ENCODE results near the gene GNB2.

GNB2 gene

DNA sequence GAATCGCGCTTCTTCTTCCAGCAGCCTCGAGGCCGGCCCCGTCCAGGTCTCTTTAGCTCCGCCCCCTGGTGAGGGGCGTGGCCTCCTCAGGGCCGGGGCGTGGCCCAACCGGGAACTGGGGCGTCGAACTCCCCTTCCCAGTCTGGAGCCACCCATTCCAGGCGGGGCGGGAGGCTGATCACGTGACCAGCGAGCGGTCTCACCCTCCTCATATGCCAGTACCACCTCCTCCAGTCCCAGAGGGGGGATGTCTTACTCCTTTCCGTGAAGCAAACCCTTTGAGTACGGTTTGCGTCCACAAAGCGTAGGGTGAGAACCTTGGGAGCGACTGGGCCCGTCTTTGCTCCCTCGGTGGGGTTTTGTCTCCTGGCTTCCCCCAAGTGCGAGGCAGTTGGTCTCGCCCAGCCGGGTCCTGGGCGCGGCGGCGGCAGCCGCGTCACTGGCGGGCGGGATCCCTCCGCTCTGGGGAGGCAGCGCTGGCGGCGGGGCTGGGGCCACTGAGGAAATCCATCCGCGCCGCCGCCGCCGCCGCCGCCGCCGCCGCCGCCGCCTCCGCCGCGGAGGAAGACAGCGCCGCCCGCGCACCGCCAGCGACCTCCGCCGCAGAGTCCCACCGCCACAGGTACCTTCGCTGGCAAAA is at the start of gene GNB2:
GNB2 (plus strand) TSS at position 439 of the 640 bp plus-strand sequence. CDS start 2,526 bp downstream, outside the sequence.
- no peak for TF ChIP-seq GATA2 (IDR thresholded peaks at IDR 0.05; ENCODE audit: low read depth, low read length)
- TF ChIP-seq GATA3 (IDR thresholded peaks at IDR 0.05; ENCODE audit: low read depth, low read length), result no peak

DNA sequence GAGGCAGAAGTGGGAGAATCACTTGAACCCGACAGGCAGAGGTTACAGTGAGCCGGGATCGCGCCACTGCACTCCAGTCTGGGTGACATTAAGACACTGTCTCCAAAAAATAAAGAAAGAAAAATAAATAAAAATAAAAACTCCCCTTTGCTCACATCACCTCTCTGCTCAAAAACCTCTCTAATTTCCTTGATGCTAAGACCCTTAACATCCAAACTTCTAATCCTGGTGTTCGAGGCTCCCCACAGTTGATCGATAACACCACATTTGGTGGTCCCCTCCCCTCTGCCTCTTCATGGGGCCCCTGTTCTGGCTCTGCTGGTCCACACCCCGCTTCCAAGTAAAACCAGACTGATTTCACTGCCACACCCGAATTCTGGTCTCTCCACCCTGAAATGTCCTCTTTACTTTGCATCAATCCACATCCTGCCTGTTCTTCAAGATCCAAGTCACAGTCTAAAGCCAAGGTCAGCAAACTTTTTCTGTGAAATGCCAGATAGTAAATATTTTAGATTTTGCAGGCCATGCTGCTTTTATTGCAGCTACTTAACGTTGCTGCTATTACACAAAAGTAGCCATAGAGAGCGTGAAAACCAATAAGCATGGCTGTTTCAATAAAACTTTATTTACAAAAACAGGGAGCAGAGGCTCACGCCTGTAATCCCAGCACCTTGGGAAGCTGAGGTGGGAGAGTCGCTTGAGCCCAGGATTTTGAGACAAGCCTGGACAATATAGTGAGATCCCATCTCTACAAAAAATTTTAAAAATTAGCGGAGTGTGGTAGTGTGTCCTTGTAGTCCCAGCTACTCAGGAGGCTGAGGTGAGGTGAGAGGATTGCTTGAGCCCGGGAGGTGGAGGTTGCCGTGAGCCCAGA is 49.4 kb upstream of the GNB2 start:
- TF ChIP-seq GATA3 (IDR thresholded peaks at IDR 0.05; ENCODE audit: low read depth, low read length), result no peak
- no peak for TF ChIP-seq GATA2 (IDR thresholded peaks at IDR 0.05; ENCODE audit: low read depth, low read length)

- TF ChIP-seq GATA2 (IDR thresholded peaks at IDR 0.05; ENCODE audit: low read depth, low read length), result no peak
- TF ChIP-seq GATA3 (IDR thresholded peaks at IDR 0.05; ENCODE audit: low read depth, low read length), result no peak
Measured at GRCh38 chr7:100626055-100626454, 47.5 kb upstream of the GNB2 start.

- TF ChIP-seq GATA3 (IDR thresholded peaks at IDR 0.05; ENCODE audit: low read depth, low read length) (no peak), GATA2 (IDR thresholded peaks at IDR 0.05; ENCODE audit: low read depth, low read length) (no peak)
Measured at GRCh38 chr7:100626530-100627237, 46.9 kb upstream of the GNB2 start.

DNA sequence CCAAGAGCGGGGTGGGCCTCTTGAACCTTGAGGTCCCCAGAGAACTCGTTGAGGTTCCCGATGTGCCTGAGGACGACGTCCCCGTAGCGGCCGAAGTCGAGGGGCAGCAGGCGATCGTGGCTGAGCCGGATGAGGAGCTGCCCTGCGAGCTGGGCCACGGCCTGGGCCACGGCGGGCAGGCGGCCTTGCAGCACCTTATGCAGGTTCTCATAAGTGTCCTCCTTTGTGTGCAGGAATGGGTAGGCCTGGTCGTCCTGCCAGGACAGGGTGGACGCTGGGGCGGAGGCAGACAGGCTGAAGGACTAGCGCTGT is 46.3 kb upstream of the GNB2 start:
- TF ChIP-seq GATA3 (IDR thresholded peaks at IDR 0.05; ENCODE audit: low read depth, low read length), result no peak
- no peak for TF ChIP-seq GATA2 (IDR thresholded peaks at IDR 0.05; ENCODE audit: low read depth, low read length)

- TF ChIP-seq GATA2 (IDR thresholded peaks at IDR 0.05; ENCODE audit: low read depth, low read length) (no peak), GATA3 (IDR thresholded peaks at IDR 0.05; ENCODE audit: low read depth, low read length) (no peak)
Measured at GRCh38 chr7:100629117-100629716, 44.3 kb upstream of the GNB2 start.

GRCh38 chr7:100630066-100630465 is 43.5 kb upstream of the GNB2 start:
- TF ChIP-seq GATA3 (IDR thresholded peaks at IDR 0.05; ENCODE audit: low read depth, low read length), result no peak
- TF ChIP-seq GATA2 (IDR thresholded peaks at IDR 0.05; ENCODE audit: low read depth, low read length), result no peak

- TF ChIP-seq GATA3 (IDR thresholded peaks at IDR 0.05; ENCODE audit: low read depth, low read length), result no peak
- TF ChIP-seq GATA2 (IDR thresholded peaks at IDR 0.05; ENCODE audit: low read depth, low read length), result no peak
Measured at GRCh38 chr7:100632951-100633717, 40.4 kb upstream of the GNB2 start.

DNA sequence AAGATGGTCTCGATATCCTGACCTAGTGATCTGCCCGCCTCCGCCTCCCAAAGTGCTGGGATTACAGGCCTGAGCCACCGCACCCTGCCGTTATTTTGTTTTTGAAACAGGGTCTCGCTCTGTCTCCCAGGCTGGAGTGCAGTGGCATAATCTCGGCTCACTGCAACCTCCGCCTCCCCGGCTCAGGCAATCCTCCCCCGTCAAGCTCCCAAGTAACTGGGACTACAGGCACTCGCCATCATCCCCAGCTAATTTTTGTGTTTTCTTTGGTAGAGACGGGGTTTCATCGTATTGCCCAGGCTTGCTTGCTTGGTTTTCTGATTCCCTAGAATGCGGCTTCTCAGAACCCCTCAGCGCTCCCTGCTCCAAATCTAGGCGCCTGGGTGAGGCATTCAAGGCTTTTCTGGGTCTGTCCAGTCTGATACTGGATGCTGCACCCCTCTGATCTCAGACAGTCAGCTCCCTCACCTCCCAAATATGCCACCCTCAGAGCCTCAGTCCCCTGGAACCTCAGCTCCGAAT is 33.5 kb upstream of the GNB2 start:
- TF ChIP-seq GATA3 (IDR thresholded peaks at IDR 0.05; ENCODE audit: low read depth, low read length) (no peak), GATA2 (IDR thresholded peaks at IDR 0.05; ENCODE audit: low read depth, low read length) (no peak)

GRCh38 chr7:100640517-100641440 is 32.8 kb upstream of the GNB2 start:
- TF ChIP-seq GATA3 (IDR thresholded peaks at IDR 0.05; ENCODE audit: low read depth, low read length), result no peak
- TF ChIP-seq GATA2 (IDR thresholded peaks at IDR 0.05; ENCODE audit: low read depth, low read length), result no peak

- TF ChIP-seq GATA3 (IDR thresholded peaks at IDR 0.05; ENCODE audit: low read depth, low read length), result no peak
- TF ChIP-seq GATA2 (IDR thresholded peaks at IDR 0.05; ENCODE audit: low read depth, low read length), result peak; percentile 78
Measured at GRCh38 chr7:100641463-100641859, 32.1 kb upstream of the GNB2 start, which contains the start of gene TFR2. TFR2 (minus strand) TSS chr7:100641552; CDS start chr7:100641509, 43 bp downstream.

GRCh38 chr7:100641860-100642533 is 31.5 kb upstream of the GNB2 start:
- no peak for TF ChIP-seq GATA2 (IDR thresholded peaks at IDR 0.05; ENCODE audit: low read depth, low read length)
- TF ChIP-seq GATA3 (IDR thresholded peaks at IDR 0.05; ENCODE audit: low read depth, low read length), result no peak

All from SH-SY5Y (cell line).